Activated naive CD4-positive, alpha-beta T cell (primary cell): ENCODE data around the gene KIF18A.
"Not testable (repeated sequence)": the region's sequence is repeated elsewhere in the genome, so short reads cannot be mapped to it uniquely, and the experiment has no call there.

Source experiments
- DNase-seq, 4 experiments: peaks; one replicate each; lab custom pipeline; 2025; lab: John Stamatoyannopoulos, UW

The KIF18A gene

DNA sequence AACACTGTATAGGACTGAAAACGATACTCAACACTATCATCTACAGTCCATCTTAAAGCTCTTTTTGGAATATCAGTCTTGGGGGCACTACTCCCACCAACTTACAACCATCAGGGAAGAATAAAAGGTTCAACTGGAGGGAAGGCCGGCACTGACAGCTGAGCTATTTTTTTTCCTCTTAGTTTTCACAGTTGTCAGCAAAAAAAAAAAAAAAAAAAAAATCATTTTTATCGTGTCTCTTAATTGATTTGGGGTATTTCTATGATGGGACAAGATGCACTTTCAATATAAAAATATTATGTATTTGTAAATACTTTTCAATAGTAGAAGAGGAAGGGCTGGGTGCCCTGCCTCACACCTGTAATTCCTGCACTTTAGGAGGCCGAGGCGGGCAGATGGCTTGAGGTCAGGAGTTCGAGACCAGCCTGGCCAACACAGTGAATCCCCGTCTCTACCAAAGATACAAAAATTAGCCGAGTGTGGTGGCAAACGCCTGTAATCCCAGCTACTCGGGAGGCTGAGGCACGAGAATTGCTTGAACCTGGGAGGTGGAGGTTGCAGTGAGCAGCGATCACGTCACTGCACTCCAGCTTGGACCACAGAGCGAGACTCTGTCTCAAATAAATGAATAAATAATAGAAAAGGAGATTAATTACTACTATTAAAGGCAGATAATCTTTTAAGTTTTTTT, 1.5 kb downstream of the KIF18A start:
- DNase-seq = no peak

DNA sequence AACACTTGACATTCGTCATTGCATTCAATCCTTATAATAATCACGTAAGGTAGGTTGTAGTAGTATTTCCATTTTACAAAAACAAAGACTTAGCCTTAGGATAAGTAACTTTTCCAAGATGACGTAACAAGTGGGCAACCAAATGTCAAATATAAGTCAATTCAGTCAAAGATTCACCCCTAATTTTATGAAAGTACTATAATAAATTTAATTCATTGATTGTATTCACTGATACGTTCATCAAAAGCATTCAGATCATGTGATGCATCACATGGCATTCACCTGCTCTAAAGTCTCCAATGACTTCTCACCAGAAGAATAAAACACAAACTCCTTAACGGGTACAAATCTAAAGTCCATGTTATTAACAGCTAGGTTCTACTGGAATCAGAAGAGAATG, 2.1 kb downstream of the KIF18A start:
- no peak for DNase-seq

DNA sequence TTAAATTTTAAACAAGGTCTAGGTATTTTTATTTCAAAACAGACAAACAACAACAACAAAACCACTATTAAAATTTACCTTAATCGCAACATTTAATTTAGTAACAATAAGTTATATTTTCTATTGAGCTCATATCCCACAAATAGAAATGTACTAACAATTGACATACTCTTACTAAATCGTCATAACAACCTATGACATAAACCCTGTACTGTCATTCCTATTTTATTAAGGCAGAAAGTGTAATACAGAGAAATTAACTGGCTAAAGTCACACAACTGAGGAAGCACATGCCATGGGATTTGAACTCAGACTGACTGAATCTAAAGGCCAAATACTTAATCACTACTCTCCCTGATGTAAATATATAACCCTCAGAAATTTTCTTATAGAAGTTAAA, 3.0 kb downstream of the KIF18A start:
- DNase-seq = no peak

DNA sequence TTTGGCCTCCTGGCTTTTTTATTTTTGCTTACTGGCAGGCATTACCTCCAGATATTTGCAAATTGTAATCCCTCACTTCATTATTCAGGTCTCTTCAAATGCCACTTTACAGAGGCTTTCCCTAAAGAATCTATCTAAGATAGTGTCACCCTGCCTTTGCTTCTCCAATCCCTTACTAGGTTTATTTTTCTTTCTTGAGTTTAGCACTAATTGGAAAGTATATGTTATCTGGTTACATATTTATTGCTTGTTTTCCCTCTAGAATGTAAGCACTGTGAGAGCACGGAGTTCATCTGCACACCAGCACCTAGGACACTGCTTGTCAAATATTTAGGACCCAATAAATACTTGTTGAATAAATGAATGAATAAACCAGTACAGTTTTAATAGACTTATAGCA, 3.5 kb downstream of the KIF18A start:
- no peak for DNase-seq

DNA sequence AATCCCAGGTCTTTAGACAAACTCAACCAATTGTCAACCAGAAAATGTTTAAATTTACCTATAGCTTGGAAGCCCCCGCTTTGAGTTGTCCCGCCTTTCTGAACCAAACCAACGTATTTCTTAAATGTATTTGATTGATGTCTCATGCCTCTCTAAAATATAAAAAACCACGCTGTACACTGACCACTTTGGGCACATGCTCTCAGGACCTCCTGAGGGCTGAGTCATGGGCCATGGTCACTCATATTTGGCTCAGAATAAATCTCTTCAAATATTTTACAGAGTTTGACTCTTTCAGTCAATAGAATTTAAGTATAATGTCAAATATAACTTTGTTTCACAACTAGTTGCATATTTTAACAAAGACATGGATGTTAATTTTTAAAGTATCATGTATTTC, 5.7 kb downstream of the KIF18A start:
- DNase-seq = not testable (repeated sequence)

DNA sequence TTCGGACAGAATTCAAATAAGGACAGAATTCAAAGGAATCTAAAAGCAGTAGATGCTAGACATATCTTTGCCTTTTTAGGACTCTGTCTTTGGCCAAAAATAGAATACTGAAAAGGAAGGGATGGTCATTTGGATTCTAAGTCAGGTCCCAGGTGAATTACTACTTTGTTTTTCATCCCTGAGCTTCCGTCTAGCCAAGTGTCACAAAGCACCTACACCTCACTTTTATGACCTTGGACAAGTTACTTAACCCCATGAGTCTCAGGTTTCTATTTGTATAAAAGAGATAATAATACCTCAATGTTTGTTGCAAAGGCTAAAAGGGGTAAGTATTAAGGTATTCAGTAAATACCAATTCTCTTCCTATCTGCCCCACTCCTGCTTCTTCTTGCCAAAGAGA, 7.3 kb downstream of the KIF18A start:
- DNase-seq = no peak

DNA sequence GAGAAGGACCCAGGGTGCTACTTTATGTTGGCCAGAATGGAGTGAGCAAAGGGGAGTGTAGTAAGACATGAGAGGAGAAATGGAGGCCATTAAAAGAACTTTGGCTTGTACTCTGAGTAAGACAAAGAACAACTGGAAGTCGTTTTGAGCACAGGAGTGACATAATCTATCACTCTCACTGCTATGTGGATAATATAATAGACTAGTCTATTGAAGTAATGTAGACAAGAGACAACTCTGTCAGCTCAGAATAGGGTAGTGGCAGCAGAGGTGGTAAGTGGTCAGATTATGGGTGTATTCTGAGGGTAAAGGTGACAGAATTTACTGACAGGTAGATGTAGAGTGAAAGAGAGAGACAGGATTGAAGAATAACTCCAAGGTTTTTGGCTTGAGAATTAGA, 8.2 kb downstream of the KIF18A start:
- no peak for DNase-seq

DNA sequence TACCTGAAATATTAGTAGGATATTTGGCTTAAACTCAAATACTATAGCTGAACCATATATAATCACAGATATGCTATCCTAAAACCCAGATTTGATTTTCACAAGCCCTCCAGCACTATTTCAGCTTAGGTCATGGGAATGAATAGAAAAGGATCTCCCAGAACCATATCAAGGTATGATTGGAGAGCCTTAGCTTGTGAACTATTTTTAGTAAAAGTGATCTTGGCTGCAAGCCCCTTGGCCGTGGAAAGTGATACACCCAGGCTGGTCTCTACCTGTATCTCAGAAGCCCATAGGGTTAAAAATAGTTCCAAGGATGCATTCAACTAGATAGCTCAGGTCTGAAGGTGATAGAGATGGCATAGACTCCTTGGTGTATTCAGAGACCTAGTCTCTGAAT, 9.7 kb downstream of the KIF18A start:
- no peak for DNase-seq

DNA sequence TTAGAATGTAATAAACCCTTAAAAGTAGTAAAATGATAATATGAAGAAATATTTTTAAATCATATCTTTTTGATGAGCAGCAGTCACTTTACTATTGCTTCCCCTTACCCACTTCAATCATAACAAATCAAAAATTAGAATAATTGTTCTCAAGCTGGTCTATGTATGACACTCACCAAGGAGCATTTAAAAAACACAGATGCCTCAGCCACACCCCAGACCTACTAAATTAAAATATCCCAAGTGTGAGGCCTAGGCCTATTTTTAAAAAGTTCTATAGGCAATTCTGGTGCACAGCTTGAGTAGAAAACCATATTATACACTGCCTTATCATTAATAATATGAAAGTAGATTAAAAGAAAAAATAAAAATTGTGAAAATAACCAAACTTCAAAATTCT, 15.2 kb downstream of the KIF18A start:
- DNase-seq = no peak

DNA sequence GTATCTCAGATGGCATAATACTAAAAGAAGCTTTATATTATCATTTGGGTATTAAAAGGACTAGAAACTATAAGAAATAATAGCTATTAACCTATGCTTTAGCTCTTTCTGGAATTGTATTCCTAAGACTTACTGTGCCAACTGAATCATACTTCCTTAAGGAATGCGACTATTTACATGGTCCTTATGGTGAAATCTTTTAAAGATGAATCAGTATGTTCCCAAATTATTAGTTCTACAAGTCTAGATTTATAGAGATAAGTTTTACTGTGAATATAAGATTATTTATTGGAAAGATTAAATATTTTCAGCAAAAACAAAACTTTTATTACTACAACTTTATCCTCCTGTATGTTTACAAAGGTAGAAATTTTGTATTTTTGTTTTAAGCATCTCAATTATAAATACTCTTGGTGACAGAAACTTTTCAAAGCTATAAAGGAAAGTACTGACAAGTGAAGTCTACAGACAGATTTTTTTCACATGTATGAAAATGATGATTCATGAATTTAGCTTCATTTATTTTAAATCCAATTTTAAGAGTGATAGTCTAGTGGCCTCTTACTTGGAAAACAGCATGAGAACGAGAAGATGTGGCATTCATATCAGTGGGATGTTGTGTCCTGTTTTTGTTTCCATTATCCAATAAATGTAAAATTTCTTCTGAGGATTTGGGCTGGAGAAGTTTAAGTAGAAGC, 17.8 kb downstream of the KIF18A start:
- no peak for DNase-seq

DNA sequence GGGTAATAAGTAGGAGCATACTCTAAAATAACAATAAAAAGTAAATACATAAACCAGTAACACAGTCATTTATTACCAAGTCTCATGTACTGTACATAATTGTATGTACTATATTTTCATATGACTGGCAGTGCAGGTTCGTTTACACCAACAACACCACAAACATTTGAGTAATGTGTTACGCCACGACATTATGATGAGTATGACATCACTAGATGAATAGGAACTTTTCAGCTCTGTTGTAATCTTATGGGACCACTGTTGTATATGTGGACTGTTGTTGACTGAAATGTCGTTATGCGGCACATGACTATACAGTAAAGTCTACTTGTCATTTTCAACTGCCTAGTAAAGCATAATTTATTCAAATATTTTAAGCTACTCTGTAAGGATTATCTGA, 18.6 kb downstream of the KIF18A start:
- no peak for DNase-seq

DNA sequence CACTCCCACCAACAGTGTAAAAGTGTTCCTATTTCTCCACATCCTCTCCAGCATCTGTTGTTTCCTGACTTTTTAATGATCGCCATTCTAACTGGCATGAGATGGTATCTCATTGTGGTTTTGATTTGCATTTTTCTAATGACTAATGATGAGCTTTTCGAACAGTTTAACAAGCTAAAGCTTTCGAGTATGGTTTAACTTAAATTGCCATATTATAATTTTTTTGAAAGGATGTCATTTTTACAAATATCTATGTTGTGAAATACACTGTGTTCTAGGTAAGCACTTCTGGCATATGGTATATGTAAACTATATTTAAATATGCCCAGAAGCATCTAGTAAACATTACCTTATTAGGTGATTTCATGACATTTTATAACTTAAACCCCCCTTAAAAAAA, 20.3 kb downstream of the KIF18A start:
- DNase-seq = not testable (repeated sequence)

DNA sequence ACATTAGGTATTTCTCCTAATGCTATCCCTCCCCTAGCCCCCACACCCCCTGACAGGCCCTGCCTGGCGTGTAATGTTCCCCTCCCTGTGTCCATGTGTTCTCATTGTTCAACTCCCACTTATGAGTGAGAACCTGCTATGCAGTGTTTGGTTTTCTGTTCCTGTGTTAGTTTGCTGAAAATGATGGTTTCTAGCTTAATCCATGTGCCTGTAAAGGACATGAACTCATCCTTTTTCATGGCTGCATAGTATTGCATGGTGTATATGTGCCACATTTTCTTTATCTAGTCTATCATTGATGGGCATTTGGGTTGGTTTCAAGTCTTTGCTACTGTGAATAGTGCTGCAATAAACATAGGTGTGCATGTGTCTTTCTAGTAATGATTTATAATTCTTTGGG, 20.8 kb downstream of the KIF18A start:
- not testable (repeated sequence) for DNase-seq

DNA sequence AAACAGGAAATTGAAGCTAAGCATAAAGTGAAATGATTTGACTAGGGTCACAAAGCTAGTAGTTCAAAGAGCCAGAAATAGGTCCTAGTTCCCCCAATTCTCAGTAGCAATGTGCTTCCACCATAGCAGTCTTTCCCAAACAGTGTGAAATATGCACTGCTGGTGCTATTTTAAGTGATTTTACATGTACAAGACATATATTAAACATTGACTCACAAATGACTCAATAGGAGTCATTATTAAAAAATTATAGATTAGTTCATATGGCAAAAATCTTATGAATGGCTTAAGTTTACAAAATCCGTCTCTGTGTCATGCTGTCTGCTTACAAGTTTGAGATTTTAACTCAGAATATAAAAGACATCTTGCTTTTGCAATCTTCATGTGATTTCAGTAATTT, 21.4 kb downstream of the KIF18A start:
- no peak for DNase-seq

DNA sequence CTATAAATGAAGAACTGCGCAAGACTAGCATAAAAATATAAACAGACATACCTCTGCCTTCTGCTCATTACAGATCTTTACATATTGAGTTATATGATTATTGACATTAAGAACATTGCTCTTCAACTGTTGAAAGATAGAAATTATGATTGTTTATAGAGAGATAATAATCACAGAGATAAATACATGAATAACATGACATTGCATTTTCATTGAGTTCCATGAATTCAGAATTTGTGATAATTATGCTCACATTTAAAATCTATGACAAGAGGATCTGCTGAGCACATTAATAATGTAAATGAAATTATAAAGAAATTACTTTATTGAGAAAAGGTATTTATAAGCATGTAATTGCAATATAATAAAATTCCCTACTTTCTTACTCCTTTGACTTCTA, 24.8 kb downstream of the KIF18A start:
- DNase-seq = no peak

DNA sequence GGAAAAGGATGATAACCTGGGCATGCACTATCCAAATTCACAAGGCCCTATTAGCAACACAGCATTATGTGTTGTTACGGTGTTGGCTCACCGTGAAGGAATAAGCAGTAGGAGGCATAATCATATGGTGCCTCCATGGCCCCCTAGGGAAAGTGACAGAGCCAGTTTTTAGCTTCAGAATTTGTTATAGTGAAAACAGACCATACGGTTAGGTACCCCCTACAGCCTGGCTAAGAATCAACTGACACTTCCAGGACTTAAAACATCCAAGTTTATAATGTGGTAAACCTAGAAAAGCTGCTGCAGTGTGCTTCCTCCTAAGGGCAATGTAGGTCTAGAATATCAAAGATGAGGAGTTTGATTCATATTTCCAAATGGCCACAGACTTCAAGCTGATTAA, 30.4 kb downstream of the KIF18A start:
- no peak for DNase-seq

DNA sequence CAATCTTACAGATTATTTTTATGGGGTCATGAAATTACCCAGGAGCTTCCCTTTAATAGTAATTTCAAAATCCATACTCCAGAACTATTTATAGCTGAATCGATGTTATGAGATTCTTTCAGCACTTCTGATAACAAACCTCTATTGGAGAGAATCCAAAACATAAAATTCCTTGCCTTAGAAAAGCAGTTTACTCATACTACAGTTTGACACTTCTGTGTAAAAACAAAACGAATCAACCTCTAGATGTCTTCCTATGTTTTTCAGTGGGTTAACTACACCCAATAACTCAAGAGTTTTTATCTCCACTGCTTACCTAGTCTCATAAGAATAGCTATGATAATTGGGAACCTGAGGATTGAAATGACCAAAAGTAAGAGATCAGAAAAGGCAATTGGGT, 35.6 kb downstream of the KIF18A start:
- no peak for DNase-seq

DNA sequence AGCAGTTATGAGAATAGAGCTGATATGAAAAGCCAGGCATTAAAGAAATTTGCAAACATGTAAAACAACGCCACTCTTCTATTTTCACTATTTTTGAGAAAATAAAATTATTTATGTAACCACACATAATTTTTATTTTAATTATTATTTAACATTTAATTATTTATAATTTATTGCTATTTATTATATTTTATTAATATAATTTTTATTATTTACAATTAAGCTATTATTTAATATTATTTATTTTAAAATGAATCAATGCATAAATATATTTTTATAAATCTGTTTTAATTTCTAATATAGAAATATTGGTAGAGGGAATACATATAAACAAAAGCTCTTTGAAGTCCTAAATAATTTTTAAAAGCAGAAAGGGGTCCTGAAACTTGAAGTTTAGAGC, 36.7 kb downstream of the KIF18A start:
- DNase-seq = no peak

DNA sequence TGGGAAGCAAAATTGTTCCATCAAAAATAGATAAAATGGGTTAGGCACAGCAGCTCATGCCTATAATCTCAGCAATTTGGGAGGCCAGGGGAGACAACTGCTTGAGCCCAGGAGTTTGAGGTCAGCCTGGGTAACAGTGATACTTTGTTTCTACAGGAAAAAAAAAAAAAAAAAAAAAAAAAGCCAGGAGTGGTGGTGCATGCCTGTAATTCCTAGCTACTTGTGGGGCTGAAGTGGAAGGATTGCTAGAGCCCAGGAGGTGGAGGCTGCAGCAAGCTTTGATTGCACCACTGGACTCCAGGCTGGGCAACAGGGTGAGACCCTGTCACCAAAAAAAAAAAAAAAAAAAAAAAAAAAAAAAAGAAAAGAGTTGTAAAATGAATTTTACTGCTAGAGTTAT, 49.6 kb downstream of the KIF18A start:
- no peak for DNase-seq

DNA sequence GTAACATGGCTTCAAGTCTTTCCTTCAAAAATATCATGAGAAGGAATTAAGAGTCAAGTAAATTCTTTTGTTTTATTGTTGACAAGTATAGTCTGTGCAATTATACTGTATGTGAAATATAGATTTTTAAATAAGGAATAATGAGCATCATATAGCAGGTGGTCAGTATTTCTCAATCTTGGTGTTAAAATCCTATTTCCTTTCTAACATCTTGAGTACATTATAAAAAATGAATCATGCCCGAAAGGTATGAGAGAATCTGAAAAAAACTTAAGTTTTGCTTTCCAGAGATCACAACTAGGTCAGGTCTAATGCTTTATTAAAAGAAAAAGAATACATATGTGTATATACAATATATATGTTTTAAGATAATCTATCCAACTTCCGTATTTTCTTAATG, 53.1 kb downstream of the KIF18A start:
- DNase-seq = no peak

DNA sequence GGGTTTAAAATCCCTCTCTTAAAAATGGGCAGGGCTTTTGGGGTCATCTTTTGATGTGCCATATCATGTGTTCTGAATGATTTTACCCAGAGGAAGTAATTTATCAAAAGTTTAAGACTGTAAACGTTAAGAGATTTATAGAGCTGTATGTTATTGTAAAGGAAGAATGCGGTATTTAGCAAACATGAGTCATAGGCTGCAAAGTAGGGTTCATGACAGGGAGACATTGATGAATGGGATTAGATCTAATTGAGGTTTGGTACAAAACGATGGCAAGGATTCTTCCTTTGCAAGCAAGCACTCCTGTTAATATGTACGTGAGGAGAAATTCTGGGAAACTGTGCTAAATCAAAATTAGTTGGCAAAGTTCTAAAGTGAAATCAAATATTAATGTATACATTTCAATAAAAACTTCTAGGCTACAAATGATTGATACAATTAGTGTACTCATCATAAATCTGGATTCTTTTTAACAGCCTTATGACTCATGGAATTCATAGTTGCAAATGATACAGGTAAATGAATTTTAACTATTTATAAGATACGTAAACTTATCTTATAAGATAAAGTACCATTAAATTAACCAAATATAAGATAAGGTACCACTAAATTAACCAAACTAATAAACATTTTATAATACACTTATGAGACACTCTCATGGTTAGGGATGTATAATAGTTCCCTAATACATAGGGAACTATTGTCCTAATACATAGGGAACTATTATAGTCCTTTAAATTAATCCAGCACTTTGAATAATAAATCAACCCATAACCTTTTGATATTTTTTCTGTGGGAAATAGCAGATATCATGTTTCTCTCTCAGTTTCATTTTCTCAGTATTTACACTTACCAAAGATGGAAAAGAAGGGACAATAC, 58.4 kb downstream of the KIF18A start:
- DNase-seq = no peak

DNA sequence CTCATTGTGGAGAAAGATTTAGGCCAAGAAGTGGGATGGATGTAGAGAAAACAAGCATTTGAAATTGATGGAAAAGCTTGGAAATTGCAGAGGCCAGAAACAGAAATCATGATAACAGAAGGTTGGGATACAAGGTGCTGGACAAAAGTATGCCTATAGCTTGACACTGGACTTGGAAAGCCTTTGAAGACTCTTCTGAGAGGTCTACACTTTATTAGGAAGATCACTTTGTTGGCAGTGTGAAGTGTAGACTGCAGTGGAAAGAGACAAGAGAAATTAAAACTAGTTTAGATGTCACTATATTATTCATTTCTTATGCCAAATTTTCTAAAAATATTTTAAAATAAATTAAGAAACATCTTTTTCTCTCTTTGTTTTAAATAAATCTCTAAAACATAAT, 59.1 kb downstream of the KIF18A start:
- no peak for DNase-seq
